Activated gamma-delta T cell (primary cell): Measurements from ENCODE around the gene PKN2.
"Not testable (repeated sequence)": the region's sequence is repeated elsewhere in the genome, so short reads cannot be mapped to it uniquely, and the experiment has no call there.

Source experiments
- DNase-seq: peaks from one replicate; lab custom pipeline; 2025; lab: John Stamatoyannopoulos, UW

Gene PKN2

GRCh38 chr1:88680471-88680870, 3.6 kb upstream of the PKN2 start:
- no peak for DNase-seq

GRCh38 chr1:88680911-88681622, 3.0 kb upstream of the PKN2 start:
- DNase-seq, result no peak

- DNase-seq, result peak; percentile 51
Measured at GRCh38 chr1:88684482-88685258, 597 bp downstream of the PKN2 start.

GRCh38 chr1:88685259-88685620, 1.2 kb downstream of the PKN2 start:
- DNase-seq, result no peak

DNA sequence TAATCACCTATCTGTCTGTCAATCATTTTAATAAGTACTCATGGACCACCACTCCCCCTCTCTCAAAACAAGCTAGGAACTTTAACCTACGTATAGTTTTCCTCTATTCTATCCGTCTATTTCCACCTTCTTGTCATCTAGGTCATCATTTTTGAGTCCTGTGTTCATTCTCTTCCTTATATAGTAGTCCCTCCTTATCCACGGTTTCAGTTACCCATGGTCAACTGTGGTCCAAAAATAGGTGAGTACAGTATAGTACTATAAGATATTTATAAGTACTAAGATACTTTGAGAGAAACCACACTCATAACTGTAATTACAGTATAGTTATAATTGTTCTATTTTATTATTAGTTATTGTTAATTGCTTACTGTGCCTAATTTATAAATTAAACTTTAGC, 7.5 kb downstream of the PKN2 start:
- no peak for DNase-seq

DNA sequence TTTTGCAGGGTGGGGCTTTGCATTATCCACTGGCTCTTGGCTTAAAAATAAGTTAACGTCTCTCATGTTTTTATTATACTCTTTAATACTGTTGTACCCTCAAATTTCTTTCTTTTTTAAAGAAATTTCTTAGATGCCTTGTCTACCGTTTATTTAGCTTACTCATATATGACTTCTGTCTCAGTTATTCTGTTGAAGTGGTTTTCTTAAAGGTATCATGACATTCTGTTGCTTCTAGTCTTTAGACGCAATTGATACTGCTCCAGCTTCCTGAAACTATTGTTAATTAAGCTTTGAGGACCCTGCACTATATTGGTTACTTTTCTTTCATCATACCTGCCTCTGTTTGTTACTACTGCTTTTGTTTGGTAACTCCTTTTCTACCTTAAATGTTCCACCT, 11.7 kb downstream of the PKN2 start:
- DNase-seq, result no peak

GRCh38 chr1:88697503-88697902, 13.4 kb downstream of the PKN2 start:
- DNase-seq, result no peak

GRCh38 chr1:88698140-88698539, 14.1 kb downstream of the PKN2 start:
- no peak for DNase-seq

GRCh38 chr1:88698764-88699163, 14.7 kb downstream of the PKN2 start:
- DNase-seq, result no peak

- DNase-seq, result no peak
Measured at GRCh38 chr1:88700425-88701013, 16.4 kb downstream of the PKN2 start.

DNA sequence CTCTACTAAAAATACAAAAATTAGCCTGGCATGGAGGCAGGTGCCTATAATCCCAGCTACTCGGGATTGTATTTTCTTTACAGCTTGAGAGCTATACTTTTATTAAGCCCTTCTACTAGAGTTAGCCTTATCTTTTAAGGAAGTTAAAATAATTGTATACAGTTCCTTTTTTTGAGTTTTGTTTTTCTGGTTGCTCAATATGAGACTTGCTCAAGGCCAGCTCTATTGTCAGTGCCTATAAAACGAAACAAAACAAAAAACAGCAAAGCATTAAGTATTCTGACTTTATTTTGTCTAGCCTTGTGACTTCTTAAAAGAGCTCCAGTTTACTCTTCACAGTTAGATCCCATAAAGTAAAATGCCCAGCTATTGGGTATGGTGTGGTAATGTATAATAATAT, 17.2 kb downstream of the PKN2 start:
- no peak for DNase-seq

DNA sequence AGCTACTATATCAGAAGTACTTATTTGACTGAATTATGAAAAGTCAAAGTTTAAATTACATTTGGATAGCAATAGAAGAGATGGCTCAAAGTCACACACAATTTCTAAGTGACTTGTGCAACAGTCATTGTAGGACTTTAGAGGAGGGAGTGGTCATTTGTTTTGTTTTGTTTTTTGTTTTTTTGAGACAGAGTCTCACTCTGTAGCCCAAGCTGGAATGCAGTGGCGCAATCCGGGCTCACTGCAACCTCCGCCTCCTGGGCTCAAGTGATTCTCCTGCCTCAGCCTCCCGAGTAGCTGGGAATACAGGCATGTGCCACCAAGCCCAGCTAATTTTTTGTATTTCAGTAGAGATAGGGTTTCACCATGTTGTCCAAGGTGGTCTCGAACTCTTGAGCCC, 17.7 kb downstream of the PKN2 start:
- DNase-seq, result not testable (repeated sequence)

- no peak for DNase-seq
Measured at GRCh38 chr1:88708011-88708410, 23.9 kb downstream of the PKN2 start.

- DNase-seq, result not testable (repeated sequence)
Measured at GRCh38 chr1:88712907-88713306, 28.8 kb downstream of the PKN2 start.

GRCh38 chr1:88716571-88716970, 32.5 kb downstream of the PKN2 start:
- not testable (repeated sequence) for DNase-seq

DNA sequence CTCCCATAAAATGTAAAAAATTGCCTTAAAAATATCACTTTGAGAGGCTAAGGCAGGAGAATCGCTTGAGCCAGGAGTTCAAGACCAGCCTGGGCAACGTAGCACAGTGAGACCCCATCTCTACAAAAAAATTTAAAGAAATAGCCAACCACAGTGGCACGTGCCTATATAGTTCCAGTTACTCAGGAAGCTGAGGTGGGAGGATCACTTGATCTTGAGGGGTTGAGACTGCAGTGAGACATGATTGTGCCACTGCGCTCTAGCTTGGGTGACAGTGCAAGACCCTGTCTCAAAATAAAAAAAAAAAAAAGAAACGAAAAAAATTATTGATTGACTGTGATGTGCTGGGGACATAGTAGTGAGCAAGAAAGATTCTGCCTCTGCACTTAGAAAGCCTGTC, 38.4 kb downstream of the PKN2 start:
- DNase-seq, result no peak

DNA sequence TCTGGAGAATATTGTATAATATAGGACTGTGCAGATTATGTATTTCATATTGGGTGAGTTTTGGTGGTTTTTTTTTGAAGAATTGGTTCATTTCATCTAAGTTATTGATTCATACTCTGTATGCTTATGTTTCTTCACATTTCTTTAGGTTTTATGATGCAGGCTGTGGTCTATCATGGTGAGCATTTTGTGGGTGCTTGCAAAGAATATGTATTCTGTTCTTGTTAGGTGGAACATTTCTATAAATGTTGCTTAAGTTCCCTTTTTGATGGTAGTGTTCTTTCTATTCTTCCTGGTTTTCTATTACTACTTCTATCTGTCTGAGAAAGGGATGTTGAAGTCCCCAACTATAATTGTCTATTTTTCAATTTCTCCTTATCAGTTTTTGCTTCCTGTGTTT, 42.6 kb downstream of the PKN2 start:
- no peak for DNase-seq

DNA sequence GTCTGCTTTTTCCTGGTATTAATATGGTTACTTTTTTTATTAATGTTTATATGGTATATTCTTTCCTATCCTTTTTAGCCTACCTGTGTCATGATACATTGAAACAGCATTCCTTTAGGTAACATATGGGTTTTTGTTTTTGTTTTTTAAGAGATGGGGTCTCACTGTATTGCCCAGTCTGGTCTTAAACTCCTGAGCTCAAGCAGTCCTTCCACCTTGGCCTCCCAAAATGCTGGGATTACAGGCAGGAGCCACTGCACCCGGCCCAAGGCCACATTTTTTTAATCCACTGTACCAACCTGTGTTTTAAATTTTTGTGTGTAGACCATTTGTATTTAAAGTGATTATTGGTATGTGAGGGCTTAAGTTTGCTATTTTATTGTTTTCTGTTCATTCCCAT, 43.1 kb downstream of the PKN2 start:
- no peak for DNase-seq

DNA sequence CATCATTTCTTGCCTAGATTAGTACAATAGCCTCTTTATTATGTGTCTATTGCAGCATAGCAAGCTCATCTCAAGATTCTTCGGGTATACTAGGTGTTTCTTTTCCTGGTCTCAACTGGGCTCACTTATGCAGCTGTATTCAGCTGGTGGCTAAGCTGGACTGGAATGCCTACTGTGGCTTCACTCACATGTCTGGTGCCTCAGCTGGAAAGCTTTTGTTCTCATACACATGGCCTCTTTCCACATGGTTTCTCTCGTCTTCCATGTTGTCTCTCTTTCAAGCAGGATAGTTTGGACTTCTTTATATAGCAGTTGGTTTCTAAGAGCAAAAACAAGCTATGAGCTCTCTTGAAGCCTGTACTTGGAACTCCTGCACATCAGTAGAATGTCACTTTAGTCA, 45.2 kb downstream of the PKN2 start:
- no peak for DNase-seq

GRCh38 chr1:88730132-88730675, 46.1 kb downstream of the PKN2 start:
- no peak for DNase-seq

DNA sequence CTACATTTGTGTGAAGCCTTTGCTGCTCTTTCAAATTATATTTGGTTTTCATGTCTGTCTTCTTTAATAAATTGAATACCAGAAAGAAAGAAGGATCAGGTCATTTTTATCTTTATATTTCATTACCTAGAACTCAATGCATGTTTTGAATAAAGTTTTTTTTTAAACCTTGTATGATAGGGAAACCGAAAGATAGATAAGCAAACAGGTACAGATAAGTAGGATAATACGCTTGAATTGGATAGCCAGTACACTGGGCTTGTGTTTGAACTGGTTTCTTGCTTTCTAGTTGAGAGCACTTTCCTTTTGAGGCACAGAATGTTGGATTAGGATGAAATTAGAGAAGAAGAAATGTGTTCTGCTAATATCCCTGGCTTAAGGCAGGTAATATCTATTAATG, 46.9 kb downstream of the PKN2 start:
- no peak for DNase-seq

DNA sequence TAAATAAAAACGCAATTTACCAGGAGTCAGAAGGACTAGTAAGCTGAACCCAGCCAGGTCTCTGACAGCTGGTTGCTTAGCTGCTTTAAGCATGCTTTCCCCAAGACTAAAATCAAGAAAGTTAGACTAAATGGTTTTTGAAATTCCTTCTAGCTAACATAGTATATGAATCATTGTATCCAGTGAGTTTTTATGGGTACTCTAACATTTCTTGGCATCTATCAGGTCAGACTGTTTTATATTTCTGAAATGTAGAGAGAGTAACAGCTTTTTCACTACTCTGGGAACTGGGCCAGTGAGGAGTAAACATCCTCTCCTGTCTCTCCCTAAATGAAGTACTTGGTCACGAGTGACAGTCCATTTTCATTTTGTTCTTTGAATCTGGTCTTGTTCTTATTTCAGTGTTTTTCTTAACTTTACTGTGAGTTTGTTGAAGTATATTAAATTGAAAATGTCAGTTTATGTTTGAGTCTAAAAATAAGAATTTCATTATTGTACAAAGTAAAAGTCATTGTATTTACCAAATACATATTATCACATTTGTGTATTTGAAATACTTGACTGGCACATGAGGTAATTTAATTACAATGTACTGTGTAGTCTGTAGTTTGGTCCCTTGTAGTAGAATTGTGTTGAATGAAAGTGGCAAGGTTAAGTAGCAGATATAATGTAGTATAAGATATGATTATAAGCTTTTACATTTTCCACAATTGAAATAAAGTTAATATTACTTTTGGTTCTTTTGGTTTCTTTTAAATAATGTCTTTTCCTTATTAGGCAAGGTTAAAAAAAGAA, 47.6 kb downstream of the PKN2 start:
- DNase-seq, result no peak
